ENCODE results near the gene XDH.

Gene XDH

GRCh38 chr2:31363956-31364750, 50.4 kb downstream of the XDH start:
- no peak for DNase-seq

GRCh38 chr2:31362581-31362980, 52.0 kb downstream of the XDH start:
- no peak for DNase-seq

DNA sequence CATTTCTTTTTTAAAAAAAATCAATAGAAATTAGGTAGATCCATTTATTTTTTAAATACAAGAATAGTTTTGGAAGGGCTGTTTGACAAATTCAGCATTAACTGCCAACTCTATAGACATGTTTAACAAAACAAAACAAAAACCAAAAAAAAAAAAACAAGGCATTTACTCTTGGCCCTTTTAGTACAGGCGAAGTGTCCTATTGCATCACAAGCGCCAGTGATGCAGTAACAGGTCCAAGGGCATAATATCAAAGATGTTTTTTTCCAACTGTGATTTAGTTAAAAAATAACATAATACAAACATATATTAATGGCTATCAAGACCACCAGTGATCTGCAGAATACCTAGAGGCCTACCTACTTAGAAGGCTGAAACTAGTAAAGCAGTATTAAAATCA, 55.3 kb downstream of the XDH start:
- no peak for DNase-seq

- DNase-seq = peak in 1 of 2 experiments; percentile 69
Measured at GRCh38 chr2:31354837-31355236, 59.7 kb downstream of the XDH start.

- DNase-seq = no peak
Measured at GRCh38 chr2:31353179-31353578, 61.4 kb downstream of the XDH start.

DNA sequence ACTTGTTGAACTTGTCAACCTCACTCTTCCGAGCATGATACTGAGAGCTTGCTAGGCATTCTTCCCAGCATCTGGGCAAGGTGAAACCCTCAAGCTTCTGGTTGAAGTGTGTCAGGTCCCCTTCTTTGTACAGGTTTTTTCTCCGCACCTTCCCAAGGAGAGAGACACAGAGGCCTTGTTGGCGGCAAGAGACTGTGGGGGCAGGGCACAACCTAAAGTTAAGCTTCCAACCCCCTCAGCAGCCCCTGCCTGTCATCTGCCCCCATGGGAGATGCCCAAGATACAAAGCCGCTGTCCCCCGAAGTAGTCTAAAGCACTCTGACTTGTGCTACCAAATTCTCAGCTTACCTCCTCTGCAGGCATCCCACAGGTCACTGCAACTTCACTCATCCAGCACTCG, 64.9 kb downstream of the XDH start:
- no peak for DNase-seq

DNA sequence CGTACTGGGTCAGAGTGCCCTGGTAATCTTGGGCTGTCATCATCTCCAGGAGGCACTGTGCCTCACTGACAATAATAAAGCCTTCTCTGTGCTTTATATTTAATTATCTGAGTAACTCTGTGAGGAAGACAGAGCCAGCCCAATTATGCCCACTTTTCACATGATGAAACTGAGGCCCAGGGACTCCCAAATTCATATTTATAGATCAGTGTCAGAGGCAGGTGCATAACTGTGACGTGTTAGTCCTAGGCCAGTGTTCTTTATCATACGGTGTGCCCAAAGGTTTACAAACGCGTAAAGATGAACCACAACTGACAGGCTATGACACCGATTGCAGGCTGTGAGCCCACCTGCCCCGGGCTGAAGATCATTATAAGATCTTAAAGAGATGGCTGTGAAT, 65.4 kb downstream of the XDH start:
- DNase-seq = no peak

DNA sequence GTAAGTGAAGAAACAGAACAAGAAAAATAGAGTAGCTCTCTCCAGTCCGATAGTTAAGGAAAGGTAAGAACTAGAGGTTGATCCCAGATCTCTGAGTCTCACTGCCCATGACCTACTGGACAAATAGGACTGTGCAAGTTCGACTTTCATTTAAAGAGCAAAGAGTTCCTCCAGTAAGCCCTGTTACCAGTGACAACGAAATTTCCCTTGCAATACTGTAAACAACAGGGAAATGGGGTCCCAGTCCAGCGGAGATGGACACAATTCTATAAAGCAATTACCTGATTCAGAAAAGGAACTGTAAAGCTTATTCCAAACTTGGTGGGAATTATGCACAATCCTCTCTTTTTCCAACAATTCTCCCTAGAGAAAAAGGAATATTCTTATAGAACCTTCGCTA, 65.9 kb downstream of the XDH start:
- DNase-seq = no peak

DNA sequence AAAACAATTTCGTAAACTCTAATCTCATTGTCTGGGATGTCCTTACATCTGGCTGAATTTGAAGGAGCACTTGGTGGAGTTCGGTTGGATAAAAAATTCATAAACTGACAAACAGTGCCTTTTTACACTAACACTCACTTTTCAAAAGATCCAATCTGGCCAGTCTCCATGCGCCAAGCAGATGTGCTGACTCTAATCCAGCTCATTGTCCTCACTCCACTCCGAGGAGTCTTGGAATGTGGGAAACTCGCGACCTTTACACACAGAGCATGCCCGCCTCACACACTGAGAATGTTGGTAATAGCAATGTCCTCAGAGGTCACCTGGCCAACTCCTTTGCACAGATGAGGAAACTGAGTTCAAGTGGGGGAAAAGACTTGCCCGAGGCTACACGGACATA, 66.8 kb downstream of the XDH start:
- DNase-seq = no peak

GRCh38 chr2:31347319-31347718, 67.2 kb downstream of the XDH start:
- DNase-seq = no peak

- DNase-seq = no peak
Measured at GRCh38 chr2:31344447-31344846, 70.1 kb downstream of the XDH start.

DNA sequence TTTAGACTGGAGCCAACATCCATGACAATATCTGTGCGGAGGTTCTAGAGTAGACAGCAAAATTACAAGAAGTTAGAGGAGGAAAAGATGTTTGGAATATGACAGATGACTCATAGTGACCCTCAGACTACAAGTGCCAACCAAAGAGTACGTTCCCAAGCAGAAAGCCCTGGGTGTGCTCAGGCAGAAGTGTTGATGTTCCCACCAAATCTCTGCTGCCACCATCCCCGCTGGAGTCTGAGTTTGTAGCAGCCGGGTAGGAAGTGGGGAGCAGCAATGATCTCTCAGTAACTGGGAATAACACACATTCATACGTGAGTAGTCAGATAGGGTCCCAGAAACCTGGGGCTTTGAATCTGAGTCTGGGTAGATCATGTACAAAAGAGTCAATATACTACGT, 73.2 kb downstream of the XDH start:
- DNase-seq = no peak

- no peak for DNase-seq
Measured at GRCh38 chr2:31339696-31340095, 74.8 kb downstream of the XDH start.

- peak; percentile 44 to 61 for DNase-seq
Measured at GRCh38 chr2:31337860-31338259, 76.7 kb downstream of the XDH start.

DNA sequence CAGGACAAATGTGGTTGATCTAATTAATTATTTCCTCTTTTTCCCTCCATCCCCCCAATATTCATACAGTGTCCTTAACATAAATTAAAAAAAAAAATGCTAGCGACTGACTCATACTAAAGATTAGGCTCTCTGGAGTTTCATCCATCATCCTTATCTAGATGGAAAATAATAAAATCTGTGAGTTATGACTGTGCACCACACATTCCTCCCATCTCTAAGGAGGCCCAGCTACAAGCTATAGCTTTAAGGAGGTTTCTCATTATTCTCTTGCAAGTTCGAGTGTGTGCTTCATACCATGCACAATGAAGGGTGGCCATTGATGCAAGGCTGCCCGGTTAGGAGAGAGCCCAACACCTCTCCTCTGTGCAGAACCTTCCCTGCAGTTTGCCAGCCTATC, 77.3 kb downstream of the XDH start:
- no peak for DNase-seq

DNA sequence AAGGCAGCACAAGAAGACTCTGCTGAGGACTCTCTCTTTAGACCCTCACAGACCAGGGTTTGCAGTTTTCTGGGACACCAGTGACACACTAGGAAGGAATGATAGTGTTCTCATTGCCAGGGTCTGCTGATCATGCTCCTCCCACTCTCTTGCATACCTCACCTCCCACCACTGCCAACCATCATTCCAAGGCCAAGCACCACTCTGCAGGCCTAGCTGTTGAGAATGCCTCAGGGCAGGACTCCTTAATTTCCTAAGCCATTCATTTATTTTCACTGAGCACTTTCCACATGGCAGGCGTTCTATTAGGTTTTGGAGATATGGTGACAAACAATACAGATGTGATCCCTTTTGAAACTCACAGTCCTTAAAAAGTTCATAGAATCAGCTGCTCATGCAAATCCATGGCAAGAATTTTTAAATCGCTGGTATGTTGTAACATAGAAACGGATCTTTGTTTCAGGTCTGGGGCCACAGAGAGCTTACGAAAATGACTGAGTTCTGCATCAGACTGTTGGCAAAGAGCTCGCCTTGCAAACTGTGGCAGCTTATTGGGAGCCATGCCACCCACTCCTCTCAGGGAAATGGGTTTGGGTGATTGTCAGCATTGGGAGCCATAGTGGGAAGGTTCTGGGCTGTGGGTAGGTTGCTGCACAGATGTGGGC, 78.5 kb downstream of the XDH start:
- no peak for DNase-seq

DNA sequence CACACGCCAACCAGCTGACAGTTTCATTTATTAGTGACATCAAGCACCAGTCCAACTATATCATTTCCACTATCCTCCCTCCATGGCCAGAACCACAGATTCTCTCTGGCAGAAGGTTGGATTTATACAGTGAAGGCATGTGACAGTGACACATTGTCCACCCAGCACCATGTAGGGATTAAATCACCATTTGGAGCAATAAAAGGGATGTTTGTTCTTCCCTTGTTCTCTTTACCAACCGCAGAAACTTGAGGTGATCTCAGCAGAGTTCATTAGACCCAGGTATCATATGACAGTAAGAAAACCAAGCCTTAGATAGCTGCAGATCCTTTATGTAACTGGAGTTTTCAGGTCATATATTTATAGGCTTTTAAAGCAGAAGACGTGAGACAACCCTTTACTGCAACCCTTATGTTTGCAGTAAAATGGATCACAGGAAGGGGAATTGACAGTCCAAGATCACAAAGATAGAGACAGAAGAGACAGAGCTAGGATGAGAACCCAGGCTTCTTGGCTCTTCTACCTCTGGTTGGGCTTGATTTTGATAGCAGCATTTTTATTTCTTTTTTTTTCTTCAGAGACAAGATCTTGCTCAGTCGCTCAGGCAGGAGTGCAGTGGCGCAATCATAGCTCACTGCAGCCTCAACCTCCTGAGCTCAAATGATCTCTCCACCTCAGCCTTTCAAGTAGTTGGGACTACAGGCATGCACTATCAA, 80.1 kb downstream of the XDH start:
- no peak for DNase-seq

DNA sequence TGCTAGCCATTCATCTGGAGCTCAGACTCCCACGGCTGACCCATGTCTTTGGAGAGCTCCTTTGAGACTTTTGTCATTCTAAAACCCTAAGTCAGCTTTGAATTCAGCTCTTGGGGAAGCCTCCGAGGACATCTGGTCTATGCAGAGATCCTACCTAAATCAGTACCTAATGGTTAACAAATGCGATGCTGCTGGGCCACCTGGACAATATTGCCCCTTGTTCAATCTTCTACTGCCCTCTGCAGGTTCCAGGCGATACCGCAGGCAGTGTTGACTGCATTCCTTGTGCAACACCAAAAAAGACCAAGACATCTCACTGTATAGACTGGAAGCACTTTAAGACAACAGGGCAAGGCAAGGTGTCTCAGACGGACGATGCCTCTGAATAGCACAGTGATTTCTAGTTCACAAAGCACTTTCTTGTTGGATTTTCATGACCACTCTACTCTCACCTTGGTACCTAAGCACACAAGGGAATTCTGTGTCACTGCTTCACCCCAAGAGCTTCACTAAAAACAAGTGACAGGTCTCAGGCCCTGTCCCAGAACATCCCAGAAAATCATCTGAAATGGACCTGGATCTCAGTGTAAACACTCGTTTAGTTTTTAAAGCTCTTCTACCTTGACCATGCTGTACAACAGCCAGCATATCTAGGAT, 80.9 kb downstream of the XDH start:
- peak; percentile 44 to 81 for DNase-seq

- no peak for DNase-seq
Measured at GRCh38 chr2:31333046-31333445, 81.5 kb downstream of the XDH start.

DNA sequence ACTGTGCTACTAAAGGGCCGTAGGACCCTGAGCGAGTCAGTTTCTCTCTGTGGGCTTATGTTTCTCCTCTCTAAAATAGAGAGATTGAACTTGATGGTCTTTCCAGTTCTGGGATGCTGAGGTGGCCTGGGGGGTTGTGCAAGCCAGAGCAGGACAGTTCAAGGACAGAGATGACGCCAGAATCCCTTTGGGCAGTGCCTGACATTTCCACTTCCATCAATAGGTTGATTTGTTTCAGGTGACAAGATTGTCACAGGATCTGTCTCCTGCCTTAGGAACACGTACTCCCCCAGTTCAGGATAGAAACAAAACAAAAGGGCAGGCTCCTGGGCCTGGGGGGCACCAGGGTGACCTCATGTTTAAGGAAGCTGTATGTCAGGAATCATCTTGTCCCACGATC, 82.0 kb downstream of the XDH start:
- DNase-seq = no peak

GRCh38 chr2:31331156-31331555, 83.4 kb downstream of the XDH start:
- DNase-seq = no peak

- no peak for DNase-seq
Measured at GRCh38 chr2:31329081-31329625, 85.4 kb downstream of the XDH start.

- no peak for DNase-seq
Measured at GRCh38 chr2:31328026-31328425, 86.5 kb downstream of the XDH start.
